ENCODE data around the gene IGSF3. TPM values are rescaled to one million over a fixed set of nuclear protein-coding genes. Genes with fewer than 3 reads are reported as not detected.

IGSF3 gene
- total and polyA plus RNA-seq, 2 of the 13 experiments (the other 11 are each of a cell fraction or from before 2014, with no cell fraction given): 0.11 to 0.16 TPM

GRCh38 chr1:116570358-116571214 lies 96.9 kb downstream of the IGSF3 start, which contains the start of gene CD58 (continued):
- TF ChIP-seq PRDM4 (CRISPR knock-in tag; IDR thresholded peaks at IDR 0.05; ENCODE audit: borderline replicate concordance): no peak
- peak; percentile 68 for TF ChIP-seq PHF21A (CRISPR knock-in tag; IDR thresholded peaks at IDR 0.05)
- peak; percentile 38; the same call in 1 of the 2 replicates for TF ChIP-seq ZNF552 (CRISPR knock-in tag; IDR thresholded peaks at IDR 0.05; ENCODE audit: borderline replicate concordance)
- TF ChIP-seq, protein P1, sequence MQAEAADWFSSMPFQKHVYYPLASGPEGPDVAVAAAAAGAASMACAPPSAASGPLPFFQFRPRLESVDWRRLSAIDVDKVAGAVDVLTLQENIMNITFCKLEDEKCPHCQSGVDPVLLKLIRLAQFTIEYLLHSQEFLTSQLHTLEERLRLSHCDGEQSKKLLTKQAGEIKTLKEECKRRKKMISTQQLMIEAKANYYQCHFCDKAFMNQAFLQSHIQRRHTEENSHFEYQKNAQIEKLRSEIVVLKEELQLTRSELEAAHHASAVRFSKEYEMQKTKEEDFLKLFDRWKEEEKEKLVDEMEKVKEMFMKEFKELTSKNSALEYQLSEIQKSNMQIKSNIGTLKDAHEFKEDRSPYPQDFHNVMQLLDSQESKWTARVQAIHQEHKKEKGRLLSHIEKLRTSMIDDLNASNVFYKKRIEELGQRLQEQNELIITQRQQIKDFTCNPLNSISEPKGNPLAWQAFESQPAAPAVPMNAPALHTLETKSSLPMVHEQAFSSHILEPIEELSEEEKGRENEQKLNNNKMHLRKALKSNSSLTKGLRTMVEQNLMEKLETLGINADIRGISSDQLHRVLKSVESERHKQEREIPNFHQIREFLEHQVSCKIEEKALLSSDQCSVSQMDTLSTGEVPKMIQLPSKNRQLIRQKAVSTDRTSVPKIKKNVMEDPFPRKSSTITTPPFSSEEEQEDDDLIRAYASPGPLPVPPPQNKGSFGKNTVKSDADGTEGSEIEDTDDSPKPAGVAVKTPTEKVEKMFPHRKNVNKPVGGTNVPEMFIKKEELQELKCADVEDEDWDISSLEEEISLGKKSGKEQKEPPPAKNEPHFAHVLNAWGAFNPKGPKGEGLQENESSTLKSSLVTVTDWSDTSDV (CRISPR knock-in tag; IDR thresholded peaks at IDR 0.05): peak; percentile 84; the same call in 1 of the 2 replicates
- TF ChIP-seq RBFOX2 (IDR thresholded peaks at IDR 0.05; ENCODE audit: low read depth, low read length): peak; percentile 84
- peak; percentile 44; the same call in 1 of the 2 replicates for TF ChIP-seq ZNF160 (CRISPR knock-in tag; IDR thresholded peaks at IDR 0.05)
- no peak; the same call in 1 of the 2 replicates for TF ChIP-seq ZNF232 (CRISPR knock-in tag; IDR thresholded peaks at IDR 0.05; ENCODE audit: borderline replicate concordance)
- no peak for TF ChIP-seq ZBTB43 (CRISPR knock-in tag; conservative IDR thresholded peaks at IDR 0.05)
- TF ChIP-seq ZNF775 (CRISPR knock-in tag; IDR thresholded peaks at IDR 0.05; ENCODE audit: borderline replicate concordance): no peak
- TF ChIP-seq, protein P2, sequence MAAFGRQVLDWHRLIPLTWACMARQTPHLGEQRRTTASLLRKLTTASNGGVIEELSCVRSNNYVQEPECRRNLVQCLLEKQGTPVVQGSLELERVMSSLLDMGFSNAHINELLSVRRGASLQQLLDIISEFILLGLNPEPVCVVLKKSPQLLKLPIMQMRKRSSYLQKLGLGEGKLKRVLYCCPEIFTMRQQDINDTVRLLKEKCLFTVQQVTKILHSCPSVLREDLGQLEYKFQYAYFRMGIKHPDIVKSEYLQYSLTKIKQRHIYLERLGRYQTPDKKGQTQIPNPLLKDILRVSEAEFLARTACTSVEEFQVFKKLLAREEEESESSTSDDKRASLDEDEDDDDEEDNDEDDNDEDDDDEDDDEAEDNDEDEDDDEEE (CRISPR knock-in tag; IDR thresholded peaks at IDR 0.05): 0 out of 2 replicates have a peak, but pooled peaks have one; percentile 22
- TF ChIP-seq, protein P3, sequence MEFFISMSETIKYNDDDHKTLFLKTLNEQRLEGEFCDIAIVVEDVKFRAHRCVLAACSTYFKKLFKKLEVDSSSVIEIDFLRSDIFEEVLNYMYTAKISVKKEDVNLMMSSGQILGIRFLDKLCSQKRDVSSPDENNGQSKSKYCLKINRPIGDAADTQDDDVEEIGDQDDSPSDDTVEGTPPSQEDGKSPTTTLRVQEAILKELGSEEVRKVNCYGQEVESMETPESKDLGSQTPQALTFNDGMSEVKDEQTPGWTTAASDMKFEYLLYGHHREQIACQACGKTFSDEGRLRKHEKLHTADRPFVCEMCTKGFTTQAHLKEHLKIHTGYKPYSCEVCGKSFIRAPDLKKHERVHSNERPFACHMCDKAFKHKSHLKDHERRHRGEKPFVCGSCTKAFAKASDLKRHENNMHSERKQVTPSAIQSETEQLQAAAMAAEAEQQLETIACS (CRISPR knock-in tag; IDR thresholded peaks at IDR 0.05): peak; percentile 93
- TF ChIP-seq KMT2B (CRISPR knock-in tag; IDR thresholded peaks at IDR 0.05): peak; percentile 45; the same call in 1 of the 2 replicates
- 0 out of 2 replicates have a peak, but pooled peaks have one; percentile 7 for TF ChIP-seq JUN (CRISPR knock-in tag; IDR thresholded peaks at IDR 0.05)
- TF ChIP-seq HDAC2 (CRISPR knock-in tag; IDR thresholded peaks at IDR 0.05): 0 out of 2 replicates have a peak, but pooled peaks have one; percentile 8
